Uterus (tissue), 2 donors: ENCODE data around the gene DNAJB13.

Experiments used
- POLR2A ChIP-seq, 2 donors: fragments of 450-650 bp; IDR thresholded peaks; one replicate each; pipeline ENCODE4 v1.6.1; 2016; ENCODE audit warnings: antibody characterized with exemption in 2 of 2, mild to moderate bottlenecking in 1 of 2, moderate library complexity in 1 of 2
- TF ChIP-seq, protein P1 (sequence below), 4 experiments: fragments of 200-600 bp in 2 of 4; fragments of 450-650 bp in 2 of 4; sonication (generic) in 2 of 4; IDR thresholded peaks; one replicate each; pipeline ENCODE4 v1.5.1; 2016 to 2019; ENCODE audit warnings: antibody characterized with exemption in 4 of 4, mild to moderate bottlenecking in 2 of 4, moderate library complexity in 1 of 4

GRCh38 chr11:73995247-73995646, 44.4 kb downstream of the DNAJB13 start:
- TF ChIP-seq POLR2A (IDR thresholded peaks at IDR 0.05), result no peak
- TF ChIP-seq, protein P1, sequence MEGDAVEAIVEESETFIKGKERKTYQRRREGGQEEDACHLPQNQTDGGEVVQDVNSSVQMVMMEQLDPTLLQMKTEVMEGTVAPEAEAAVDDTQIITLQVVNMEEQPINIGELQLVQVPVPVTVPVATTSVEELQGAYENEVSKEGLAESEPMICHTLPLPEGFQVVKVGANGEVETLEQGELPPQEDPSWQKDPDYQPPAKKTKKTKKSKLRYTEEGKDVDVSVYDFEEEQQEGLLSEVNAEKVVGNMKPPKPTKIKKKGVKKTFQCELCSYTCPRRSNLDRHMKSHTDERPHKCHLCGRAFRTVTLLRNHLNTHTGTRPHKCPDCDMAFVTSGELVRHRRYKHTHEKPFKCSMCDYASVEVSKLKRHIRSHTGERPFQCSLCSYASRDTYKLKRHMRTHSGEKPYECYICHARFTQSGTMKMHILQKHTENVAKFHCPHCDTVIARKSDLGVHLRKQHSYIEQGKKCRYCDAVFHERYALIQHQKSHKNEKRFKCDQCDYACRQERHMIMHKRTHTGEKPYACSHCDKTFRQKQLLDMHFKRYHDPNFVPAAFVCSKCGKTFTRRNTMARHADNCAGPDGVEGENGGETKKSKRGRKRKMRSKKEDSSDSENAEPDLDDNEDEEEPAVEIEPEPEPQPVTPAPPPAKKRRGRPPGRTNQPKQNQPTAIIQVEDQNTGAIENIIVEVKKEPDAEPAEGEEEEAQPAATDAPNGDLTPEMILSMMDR (IDR thresholded peaks at IDR 0.05), result no peak
